ENCODE measurements around the gene EPHA10.
"Not testable (repeated sequence)": the region's sequence is repeated elsewhere in the genome, so short reads cannot be mapped to it uniquely, and the experiment has no call there.

- TF ChIP-seq SUZ12 (IDR thresholded peaks at IDR 0.05; ENCODE audit: extremely low read depth, insufficient read depth, insufficient read length); ZNF274 (IDR thresholded peaks at IDR 0.05; ENCODE audit: low read depth, low read length): not testable (repeated sequence)
These were observed 80.7 kb downstream of the EPHA10 start for GRCh38 chr1:37684182-37684581.

Measured in NT2/D1 (cell line).